T-helper 1 cell treated with Interleukin-12 subunit alpha and Interleukin-12 subunit beta and Interleukin-4 antibody, amounts not matched to agents 30 μg/mL and 1 μg/mL, for 36 hours (primary cell): ENCODE measurements around the gene HIPK2.
A peak's percentile ranks its signal among the peaks of the same experiment; 100 is the strongest.
"Not testable (repeated sequence)": the region's sequence is repeated elsewhere in the genome, so short reads cannot be mapped to it uniquely, and the experiment has no call there.

Experiments
- H3K27ac Mint-ChIP-seq: one replicate; pipeline ENCODE4 v1.8.0; 2021; ENCODE audit warnings: mild to moderate bottlenecking, mixed read lengths
- H3K27me3 Mint-ChIP-seq: one replicate; pipeline ENCODE4 v1.8.0; 2021; ENCODE audit warnings: low read depth, mixed read lengths
- H3K36me3 Mint-ChIP-seq: one replicate; pipeline ENCODE4 v1.8.0; 2021; ENCODE audit warnings: low read depth, mixed read lengths
- H3K4me1 Mint-ChIP-seq: one replicate; pipeline ENCODE4 v1.8.0; 2021; ENCODE audit warnings: low read depth, mixed read lengths
- H3K4me3 Mint-ChIP-seq: one replicate; pipeline ENCODE4 v1.8.0; 2021; ENCODE audit warnings: mild to moderate bottlenecking, moderate library complexity, mixed read lengths
- H3K9me3 Mint-ChIP-seq: one replicate; pipeline ENCODE4 v1.8.0; 2021; ENCODE audit warnings: mixed read lengths

The HIPK2 gene

GRCh38 chr7:139682136-139683013, 95.4 kb downstream of the HIPK2 start:
- H3K4me1 Mint-ChIP-seq, result peaks cover 46% of the 10 kb centered on the region
- peaks cover 13% of the 10 kb centered on the region for H3K9me3 Mint-ChIP-seq
- H3K27ac Mint-ChIP-seq, result peak overlapping the region; percentile 89
- peaks cover 21% of the 10 kb centered on the region for H3K36me3 Mint-ChIP-seq
- H3K4me3 Mint-ChIP-seq, result peak overlapping the region; percentile 48
- no peaks in the 10 kb centered on the region for H3K27me3 Mint-ChIP-seq

- Mint-ChIP-seq H3K4me1 (peaks cover 45% of the 10 kb centered on the region), H3K27ac (peak overlapping the region; percentile 89), H3K36me3 (peaks cover 20% of the 10 kb centered on the region), H3K9me3 (peaks cover 12% of the 10 kb centered on the region), H3K4me3 (peak overlapping the region; percentile 48), H3K27me3 (no peaks in the 10 kb centered on the region)
Observed at GRCh38 chr7:139681812-139682135, 96.0 kb downstream of the HIPK2 start.

DNA sequence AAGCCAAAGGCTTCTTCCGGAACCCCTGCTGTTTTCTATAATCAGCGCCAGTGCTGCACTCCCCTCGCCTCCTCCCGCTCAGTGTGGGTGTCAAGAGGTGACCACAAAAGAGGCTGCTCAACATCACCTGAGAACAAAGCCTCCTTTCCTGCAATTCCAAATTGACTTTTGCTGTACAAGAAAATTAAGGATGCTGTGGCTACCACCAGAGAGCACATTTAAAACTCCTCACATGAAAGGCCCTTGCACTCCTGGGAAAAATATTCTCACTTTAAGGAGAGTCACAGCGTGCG, 96.4 kb downstream of the HIPK2 start:
- Mint-ChIP-seq H3K4me1 (peaks cover 44% of the 10 kb centered on the region), H3K9me3 (peaks cover 8% of the 10 kb centered on the region), H3K27me3 (no peaks in the 10 kb centered on the region), H3K36me3 (peaks cover 17% of the 10 kb centered on the region), H3K4me3 (peak overlapping the region; percentile 48), H3K27ac (peak overlapping the region; percentile 89)

GRCh38 chr7:139680676-139681462, 96.9 kb downstream of the HIPK2 start:
- peaks cover 42% of the 10 kb centered on the region for H3K4me1 Mint-ChIP-seq
- H3K36me3 Mint-ChIP-seq, result peaks cover 15% of the 10 kb centered on the region
- no peaks in the 10 kb centered on the region for H3K27me3 Mint-ChIP-seq
- peak overlapping the region; percentile 48 for H3K4me3 Mint-ChIP-seq
- H3K27ac Mint-ChIP-seq, result peak overlapping the region; percentile 89
- H3K9me3 Mint-ChIP-seq, result peaks cover 4% of the 10 kb centered on the region

GRCh38 chr7:139679731-139680594, 97.8 kb downstream of the HIPK2 start:
- Mint-ChIP-seq H3K4me3 (no peak overlapping the region), H3K36me3 (peaks cover 14% of the 10 kb centered on the region), H3K9me3 (no peaks in the 10 kb centered on the region), H3K27ac (peak overlapping the region; percentile 89), H3K27me3 (no peaks in the 10 kb centered on the region), H3K4me1 (peaks cover 49% of the 10 kb centered on the region)

- Mint-ChIP-seq H3K4me1 (peaks cover 34% of the 10 kb centered on the region), H3K4me3 (no peak overlapping the region), H3K27ac (no peak overlapping the region), H3K36me3 (peaks cover 11% of the 10 kb centered on the region), H3K27me3 (no peaks in the 10 kb centered on the region), H3K9me3 (no peaks in the 10 kb centered on the region)
Observed at GRCh38 chr7:139676390-139676789, 101.4 kb downstream of the HIPK2 start.

- H3K4me1 Mint-ChIP-seq, result peaks cover 24% of the 10 kb centered on the region
- H3K36me3 Mint-ChIP-seq, result peaks cover 11% of the 10 kb centered on the region
- H3K9me3 Mint-ChIP-seq, result no peaks in the 10 kb centered on the region
- H3K4me3 Mint-ChIP-seq, result no peak overlapping the region
- H3K27me3 Mint-ChIP-seq, result no peaks in the 10 kb centered on the region
- no peak overlapping the region for H3K27ac Mint-ChIP-seq
Observed at GRCh38 chr7:139675127-139676125, 102.4 kb downstream of the HIPK2 start.

GRCh38 chr7:139674752-139675126, 103.1 kb downstream of the HIPK2 start:
- Mint-ChIP-seq H3K27ac (no peak overlapping the region), H3K27me3 (no peaks in the 10 kb centered on the region), H3K36me3 (peaks cover 11% of the 10 kb centered on the region), H3K4me3 (no peak overlapping the region), H3K4me1 (peaks cover 24% of the 10 kb centered on the region), H3K9me3 (no peaks in the 10 kb centered on the region)

DNA sequence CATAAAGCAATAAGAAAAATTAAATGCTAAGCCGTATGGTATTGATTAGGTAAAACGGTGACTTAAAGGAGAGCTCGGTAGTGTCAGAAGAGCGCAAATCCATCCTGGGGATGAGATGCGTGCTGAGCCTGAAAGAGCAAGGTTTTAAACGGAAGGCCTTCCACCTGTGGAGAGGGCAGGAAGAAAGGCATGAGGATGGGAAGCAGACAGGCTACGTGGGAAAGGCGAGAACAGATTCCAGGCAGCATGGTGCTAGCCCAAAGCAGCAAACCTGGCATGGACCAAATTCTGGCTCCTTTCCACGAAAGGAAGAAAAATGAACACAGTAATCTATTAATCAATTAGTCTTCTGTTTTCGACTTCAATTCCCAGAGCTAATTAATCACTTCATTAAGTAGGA, 103.5 kb downstream of the HIPK2 start:
- no peak overlapping the region for H3K4me3 Mint-ChIP-seq

DNA sequence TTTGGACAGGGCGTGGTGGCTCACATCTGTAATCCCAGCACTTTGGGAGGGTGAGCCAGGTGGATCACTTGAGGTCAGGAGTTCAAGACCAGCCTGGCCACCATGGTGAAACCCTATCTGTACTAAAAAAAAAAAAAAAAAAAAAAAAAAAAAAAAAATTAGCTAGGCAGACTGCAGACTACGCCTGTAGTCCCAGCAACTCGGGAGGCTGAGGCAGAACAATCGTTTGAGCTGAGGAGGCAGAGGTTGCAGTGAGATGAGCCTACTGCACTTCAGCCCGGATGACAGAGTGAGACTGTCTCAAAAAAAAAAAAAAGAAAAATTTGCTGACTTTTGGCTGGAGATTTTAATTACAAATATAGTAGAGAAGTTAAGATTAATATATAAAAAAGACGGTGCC, 104.0 kb downstream of the HIPK2 start:
- Mint-ChIP-seq H3K4me1 (peaks cover 28% of the 10 kb centered on the region), H3K36me3 (peaks cover 11% of the 10 kb centered on the region)

More for the DNA sequence above, 103.5 kb downstream of the HIPK2 start:
- no peaks in the 10 kb centered on the region for H3K27me3 Mint-ChIP-seq
- no peaks in the 10 kb centered on the region for H3K9me3 Mint-ChIP-seq
- peaks cover 11% of the 10 kb centered on the region for H3K36me3 Mint-ChIP-seq
- no peak overlapping the region for H3K27ac Mint-ChIP-seq
- H3K4me1 Mint-ChIP-seq, result peaks cover 24% of the 10 kb centered on the region

GRCh38 chr7:139673230-139673629, 104.6 kb downstream of the HIPK2 start:
- Mint-ChIP-seq H3K27ac (peak overlapping the region; percentile 64), H3K4me3 (no peak overlapping the region), H3K4me1 (peaks cover 28% of the 10 kb centered on the region), H3K36me3 (peaks cover 11% of the 10 kb centered on the region), H3K27me3 (no peaks in the 10 kb centered on the region), H3K9me3 (no peaks in the 10 kb centered on the region)

More for the DNA sequence above, 104.0 kb downstream of the HIPK2 start:
- no peaks in the 10 kb centered on the region for H3K27me3 Mint-ChIP-seq
- H3K9me3 Mint-ChIP-seq, result no peaks in the 10 kb centered on the region
- no peak overlapping the region for H3K4me3 Mint-ChIP-seq
- no peak overlapping the region for H3K27ac Mint-ChIP-seq

- H3K27ac Mint-ChIP-seq, result no peak overlapping the region
- no peak overlapping the region for H3K4me3 Mint-ChIP-seq
- no peaks in the 10 kb centered on the region for H3K27me3 Mint-ChIP-seq
- peaks cover 28% of the 10 kb centered on the region for H3K4me1 Mint-ChIP-seq
- peaks cover 10% of the 10 kb centered on the region for H3K36me3 Mint-ChIP-seq
- H3K9me3 Mint-ChIP-seq, result no peaks in the 10 kb centered on the region
Observed at GRCh38 chr7:139671967-139672366, 105.8 kb downstream of the HIPK2 start.

GRCh38 chr7:139670662-139671061, 107.1 kb downstream of the HIPK2 start:
- not testable (repeated sequence) for H3K36me3 Mint-ChIP-seq, H3K4me3 Mint-ChIP-seq, H3K27ac Mint-ChIP-seq, H3K27me3 Mint-ChIP-seq, H3K9me3 Mint-ChIP-seq
- peaks cover 26% of the 10 kb centered on the region for H3K4me1 Mint-ChIP-seq
